Kidney (tissue), 14 donors: Measurements from ENCODE around the gene DND1. TPM values are rescaled to one million over a fixed set of nuclear protein-coding genes. Genes with fewer than 3 reads are reported as not detected.

Experiments used
- DNase-seq, 5 donors: peaks; one replicate each; pipeline ENCODE4 v3.0.0-alpha.2; 2013 to 2020
- FAIRE-seq: peaks from 2 replicates; lab custom pipeline; 2012; peaks lifted over from hg19 to GRCh38; lab: Jason Lieb, UNC
- H3K27ac ChIP-seq, 2 donors: one replicate each; pipeline ENCODE4 v1.7.0; 2013; ENCODE audit warnings: low read depth in 2 of 2, low read length in 2 of 2, inconsistent platforms in 1 of 2
- H3K27me3 ChIP-seq: one replicate; pipeline ENCODE4 v1.7.1; 2013; ENCODE audit warnings: low read length, inconsistent platforms; ENCODE audit not compliant: control insufficient read depth, insufficient read depth
- H3K36me3 ChIP-seq, 3 donors: one replicate each; pipeline versions ENCODE4 v1.7.0 to v1.7.1; 2013; ENCODE audit warnings: low read length in 3 of 3, control low read depth in 1 of 3, inconsistent platforms in 1 of 3; ENCODE audit not compliant: insufficient read depth in 3 of 3, control insufficient read depth in 2 of 3
- H3K4me1 ChIP-seq, 3 donors: one replicate each; pipeline versions ENCODE4 v1.7.0 to v1.7.1; 2013; ENCODE audit warnings: low read length in 3 of 3, inconsistent platforms in 1 of 3, low read depth in 1 of 3; ENCODE audit not compliant: control insufficient read depth in 2 of 3, insufficient read depth in 2 of 3
- H3K4me3 ChIP-seq, 3 donors: one replicate each; pipeline versions ENCODE4 v1.7.0 to v1.8.1; 2013; ENCODE audit warnings: low read length in 3 of 3, control low read depth in 1 of 3, inconsistent platforms in 1 of 3
- H3K9ac ChIP-seq, 3 donors: one replicate each; pipeline versions ENCODE4 v1.7.0 to v1.7.1; 2013; ENCODE audit warnings: low read length in 3 of 3, control low read depth in 1 of 3, inconsistent platforms in 1 of 3
- H3K9me3 ChIP-seq, 3 donors: one replicate each; pipeline versions ENCODE4 v1.7.0 to v1.7.1; 2013; ENCODE audit warnings: low read length in 3 of 3, control low read depth in 1 of 3, inconsistent platforms in 1 of 3; ENCODE audit not compliant: control insufficient read depth in 2 of 3, insufficient read depth in 1 of 3
- CTCF ChIP-seq: IDR thresholded peaks from 3 replicates; pipeline ENCODE4 v1.5.1; 2012; ENCODE audit warnings: mild to moderate bottlenecking, moderate library complexity, borderline replicate concordance; ENCODE audit not compliant: insufficient read depth; ENCODE audit errors: extremely low read depth
- intact Hi-C: fragments of 100-400 bp; cut with DNase I; formaldehyde crosslinking; loops from one replicate; pipeline ENCODE4 v1.11.1; 2022
- polyA plus RNA-seq: library from polyadenylated mRNA; stranded (reverse); fragments of 350-450 nt; fragmentation: Illumina TruSeq; extraction: RNeasy Lipid Tissue Mini Kit (QIAGEN cat#74804); gene quantifications from one replicate; pipeline ENCODE4 v1.2.3, GENCODE V29; 2014; ENCODE audit warnings: low read depth, low replicate concordance; ENCODE audit not compliant: insufficient read depth
- total RNA-seq: library from RNA; stranded (reverse); fragmentation: NEBNext Ultra II Directional; extraction: Animal tissue kit (Norgen Biotek cat#: 25700); gene quantifications from one replicate; pipeline ENCODE4 v1.2.1, GENCODE V29; 2021
- donor health status: control.
- donor health status: control.
- donor health status: control.
- donor health status: control.
- donor health status: control.
- donor health status: DM: yes; HTN: yes; CAD: no.
- donor health status: Normal renal cell carcinoma (clear cell type).

DND1 gene
- total and polyA plus RNA-seq, 2 donors from 2014 or later: 0.41 to 1.0 TPM

- intact Hi-C loops: no loop called here
- TF ChIP-seq CTCF: no peak
- H3K4me1 ChIP-seq: no peaks in the 10 kb centered on the region
- FAIRE-seq (no peak), DNase-seq (no peak)
- no peak overlapping the region for H3K4me3 ChIP-seq
- H3K9me3 ChIP-seq: no peaks in the 10 kb centered on the region
- peaks cover 7 to 49% (median 33%) of the 10 kb centered on the region in 3 donors for H3K36me3 ChIP-seq
- no peak overlapping the region for H3K27ac ChIP-seq
- no peak overlapping the region for H3K9ac ChIP-seq
- no peaks in the 10 kb centered on the region for H3K27me3 ChIP-seq
These were observed 5.6 kb upstream of the DND1 start for GRCh38 chr5:140678993-140679392.

- Histone ChIP-seq H3K4me3 (no peak overlapping the region), H3K9ac (no peak overlapping the region), H3K9me3 (no peaks in the 10 kb centered on the region), H3K27me3 (no peaks in the 10 kb centered on the region), H3K27ac (no peak overlapping the region), H3K4me1 (no peaks in the 10 kb centered on the region), H3K36me3 (peaks cover 7 to 49% (median 33%) of the 10 kb centered on the region in 3 donors)
- DNase-seq (no peak), FAIRE-seq (no peak)
- no peak for TF ChIP-seq CTCF
- intact Hi-C loops: no loop called here
These were observed 4.6 kb upstream of the DND1 start for GRCh38 chr5:140677947-140678346.

- TF ChIP-seq CTCF: no peak
- H3K9me3 ChIP-seq: no peaks in the 10 kb centered on the region
- intact Hi-C loops: no loop called here
- no peak overlapping the region for H3K9ac ChIP-seq
- DNase-seq: no peak
- no peak overlapping the region for H3K4me3 ChIP-seq
- no peak for FAIRE-seq
- H3K27ac ChIP-seq: no peak overlapping the region
- H3K27me3 ChIP-seq: no peaks in the 10 kb centered on the region
- peaks cover 7 to 43% (median 27%) of the 10 kb centered on the region in 3 donors for H3K36me3 ChIP-seq
- no peaks in the 10 kb centered on the region for H3K4me1 ChIP-seq
These were observed 1.3 kb upstream of the DND1 start for GRCh38 chr5:140674629-140675028.

GRCh38 chr5:140674211-140674610 lies 835 bp upstream of the DND1 start:
- intact Hi-C loops: no loop called here
- H3K9me3 ChIP-seq: no peaks in the 10 kb centered on the region
- no peak overlapping the region for H3K4me3 ChIP-seq
- H3K27ac ChIP-seq: no peak overlapping the region
- no peak for DNase-seq
- no peak for TF ChIP-seq CTCF
- no peak for FAIRE-seq
- no peaks in the 10 kb centered on the region for H3K27me3 ChIP-seq
- H3K4me1 ChIP-seq: no peaks in the 10 kb centered on the region
- peaks cover 7 to 43% (median 32%) of the 10 kb centered on the region in 3 donors for H3K36me3 ChIP-seq
- H3K9ac ChIP-seq: no peak overlapping the region
